GM12878 (cell line): ENCODE data around the gene HNRNPF. TPM values are rescaled to one million over a fixed set of nuclear protein-coding genes. Genes with fewer than 3 reads are reported as not detected.

Source experiments
- BHLHE40 ChIP-seq, 2 experiments: fragments of 450-650 bp in 1 of 2; IDR thresholded peaks; 2 replicates each; pipeline ENCODE4 v1.6.1; 2011 to 2017; ENCODE audit warnings: low read depth in 2 of 2, borderline replicate concordance in 1 of 2, improper control_type of control experiment in 1 of 2, low read length in 1 of 2, mild to moderate bottlenecking in 1 of 2
- CEBPB ChIP-seq, 2 experiments: fragments of 150-350 bp in 1 of 2; IDR thresholded peaks; 2 replicates each; pipeline ENCODE4 v1.6.1; 2012 to 2014; ENCODE audit warnings: low read depth in 2 of 2, low read length in 2 of 2, borderline replicate concordance in 1 of 2, inconsistent platforms in 1 of 2
- CHD2 ChIP-seq: IDR thresholded peaks from 2 replicates; pipeline ENCODE4 v1.6.1; 2011; ENCODE audit warnings: low read depth, low read length, improper control_type of control experiment, borderline replicate concordance
- FOXM1 ChIP-seq: IDR thresholded peaks from 2 replicates; pipeline ENCODE4 v1.6.1; 2012; ENCODE audit warnings: low read depth, mild to moderate bottlenecking, inconsistent platforms, low read length, moderate library complexity
- GATAD2B ChIP-seq: fragments of 450-650 bp; conservative IDR thresholded peaks from 2 replicates; pipeline ENCODE4 v1.6.1; 2017; ENCODE audit warnings: low read depth, mild to moderate bottlenecking, moderate library complexity
- IKZF2 ChIP-seq, 2 experiments: fragments of 450-650 bp; IDR thresholded peaks; 2 replicates each; pipeline ENCODE4 v1.6.1; 2017; ENCODE audit warnings: mild to moderate bottlenecking in 2 of 2, moderate library complexity in 2 of 2
- KAT2A ChIP-seq: conservative IDR thresholded peaks from 2 replicates; pipeline ENCODE4 v1.6.1; 2011; ENCODE audit warnings: low read depth, low read length; ENCODE audit not compliant: control insufficient read depth
- MEF2A ChIP-seq: IDR thresholded peaks from 2 replicates; pipeline ENCODE4 v1.6.1; 2011; ENCODE audit warnings: low read depth, mild to moderate bottlenecking, low read length, moderate library complexity; ENCODE audit not compliant: insufficient read depth
- NFXL1 ChIP-seq: fragments of 450-650 bp; IDR thresholded peaks from 2 replicates; pipeline ENCODE4 v1.6.1; 2017; ENCODE audit warnings: antibody characterized with exemption, mild to moderate bottlenecking, borderline replicate concordance
- NFYA ChIP-seq: IDR thresholded peaks from 2 replicates; pipeline ENCODE4 v1.6.1; 2011; ENCODE audit warnings: low read depth, mild to moderate bottlenecking, low read length, improper control_type of control experiment, borderline replicate concordance
- NFYB ChIP-seq: IDR thresholded peaks from 2 replicates; pipeline ENCODE4 v1.6.1; 2011; ENCODE audit warnings: low read depth, mild to moderate bottlenecking, low read length, improper control_type of control experiment, moderate library complexity; ENCODE audit not compliant: insufficient read depth
- POLR2A ChIP-seq: IDR thresholded peaks from 2 replicates; pipeline ENCODE4 v1.6.1; 2011; ENCODE audit warnings: low read depth, mild to moderate bottlenecking, low read length
- POLR2AphosphoS2 ChIP-seq: IDR thresholded peaks from 2 replicates; pipeline ENCODE4 v1.6.1; 2011; ENCODE audit warnings: low read depth, mild to moderate bottlenecking, low read length, improper control_type of control experiment, moderate library complexity
- POU2F2 ChIP-seq: IDR thresholded peaks from 3 replicates; pipeline ENCODE4 v1.6.1; 2011; ENCODE audit warnings: low read depth, mild to moderate bottlenecking, low read length, borderline replicate concordance
- RAD21 ChIP-seq: IDR thresholded peaks from 2 replicates; pipeline ENCODE4 v1.6.1; 2011; ENCODE audit warnings: mild to moderate bottlenecking, low read depth, low read length, moderate library complexity; ENCODE audit not compliant: insufficient read depth
- SPI1 ChIP-seq: IDR thresholded peaks from 2 replicates; pipeline ENCODE4 v1.6.1; 2011; ENCODE audit warnings: low read depth, mild to moderate bottlenecking, low read length, moderate library complexity, borderline replicate concordance; ENCODE audit not compliant: insufficient read depth
- SREBF2 ChIP-seq: IDR thresholded peaks from 2 replicates; pipeline ENCODE4 v1.6.1; 2012; ENCODE audit warnings: mild to moderate bottlenecking, low read length
- TBL1XR1 ChIP-seq: IDR thresholded peaks from 2 replicates; pipeline ENCODE4 v1.6.1; 2012; ENCODE audit warnings: low read depth, low read length, improper control_type of control experiment
- WRNIP1 ChIP-seq: IDR thresholded peaks from 2 replicates; pipeline ENCODE4 v1.6.1; 2011; ENCODE audit warnings: low read depth, low read length, improper control_type of control experiment, borderline replicate concordance
- YY1 ChIP-seq: IDR thresholded peaks from 2 replicates; pipeline ENCODE4 v1.6.1; 2011; ENCODE audit warnings: low read depth, mild to moderate bottlenecking, low read length
- ZBED1 ChIP-seq: IDR thresholded peaks from 2 replicates; pipeline ENCODE4 v1.6.1; 2016; ENCODE audit warnings: borderline replicate concordance
- ZNF207 ChIP-seq: fragments of 450-650 bp; IDR thresholded peaks from 2 replicates; pipeline ENCODE4 v1.6.1; 2014; ENCODE audit warnings: antibody characterized with exemption, mild to moderate bottlenecking, borderline replicate concordance
- ZNF384 ChIP-seq: IDR thresholded peaks from 2 replicates; pipeline ENCODE4 v1.6.1; 2012; ENCODE audit warnings: low read depth, mild to moderate bottlenecking, low read length, improper control_type of control experiment, borderline replicate concordance
- polyA plus RNA-seq, 11 experiments: library from polyadenylated mRNA; depleted of rRNA in 4 of 11; unstranded in 6 of 11; stranded (reverse) in 5 of 11; fragments of >200 nt; fragmentation: Nextera tagmentation in 4 of 11; fragmentation: Illumina TruSeq in 1 of 11; extraction: Ambion mirVana in 4 of 11; extraction: Trizol in 1 of 11; gene quantifications; 1 replicate in 1 of 11; 2 replicates in 10 of 11; pipeline versions ENCODE4 v1.2.1 to v1.2.3, GENCODE V29; 2011 to 2016; ENCODE audit warnings: inconsistent platforms in 2 of 11, missing spikeins in 2 of 11, low read depth in 1 of 11
- total RNA-seq, 4 experiments: library from RNA; depleted of rRNA in 3 of 4; stranded (reverse); fragments of >200 nt in 3 of 4; fragmentation: Illumina TruSeq in 1 of 4; extraction: Trizol in 1 of 4; gene quantifications; 2 replicates each; pipeline versions ENCODE4 v1.2.1 to v1.2.3, GENCODE V29; 2013 to 2021
- TF ChIP-seq, protein P1 (sequence below): IDR thresholded peaks from 2 replicates; pipeline ENCODE4 v1.6.1; 2011; ENCODE audit warnings: low read depth, low read length, improper control_type of control experiment, borderline replicate concordance
- TF ChIP-seq, protein P2 (sequence below), 3 experiments: IDR thresholded peaks in 2 of 3; conservative IDR thresholded peaks in 1 of 3; 2 replicates each; pipeline ENCODE4 v1.5.1; 2011; ENCODE audit warnings: low read depth in 3 of 3, low read length in 3 of 3, mild to moderate bottlenecking in 3 of 3, control low read depth in 2 of 3, moderate library complexity in 2 of 3, inconsistent platforms in 1 of 3, mixed read lengths in 1 of 3; ENCODE audit not compliant: control insufficient read depth in 2 of 3, insufficient read depth in 1 of 3; ENCODE audit errors: extremely low read depth in 1 of 3
- TF ChIP-seq, protein P3 (sequence below): fragments of 450-650 bp; IDR thresholded peaks from 2 replicates; pipeline ENCODE4 v1.6.1; 2016; ENCODE audit warnings: mild to moderate bottlenecking

The HNRNPF gene
- total and polyA plus RNA-seq, 10 of the 15 experiments (the other 5 are each of a cell fraction or from before 2014, with no cell fraction given): 156 to 373 (median 293) TPM

DNA sequence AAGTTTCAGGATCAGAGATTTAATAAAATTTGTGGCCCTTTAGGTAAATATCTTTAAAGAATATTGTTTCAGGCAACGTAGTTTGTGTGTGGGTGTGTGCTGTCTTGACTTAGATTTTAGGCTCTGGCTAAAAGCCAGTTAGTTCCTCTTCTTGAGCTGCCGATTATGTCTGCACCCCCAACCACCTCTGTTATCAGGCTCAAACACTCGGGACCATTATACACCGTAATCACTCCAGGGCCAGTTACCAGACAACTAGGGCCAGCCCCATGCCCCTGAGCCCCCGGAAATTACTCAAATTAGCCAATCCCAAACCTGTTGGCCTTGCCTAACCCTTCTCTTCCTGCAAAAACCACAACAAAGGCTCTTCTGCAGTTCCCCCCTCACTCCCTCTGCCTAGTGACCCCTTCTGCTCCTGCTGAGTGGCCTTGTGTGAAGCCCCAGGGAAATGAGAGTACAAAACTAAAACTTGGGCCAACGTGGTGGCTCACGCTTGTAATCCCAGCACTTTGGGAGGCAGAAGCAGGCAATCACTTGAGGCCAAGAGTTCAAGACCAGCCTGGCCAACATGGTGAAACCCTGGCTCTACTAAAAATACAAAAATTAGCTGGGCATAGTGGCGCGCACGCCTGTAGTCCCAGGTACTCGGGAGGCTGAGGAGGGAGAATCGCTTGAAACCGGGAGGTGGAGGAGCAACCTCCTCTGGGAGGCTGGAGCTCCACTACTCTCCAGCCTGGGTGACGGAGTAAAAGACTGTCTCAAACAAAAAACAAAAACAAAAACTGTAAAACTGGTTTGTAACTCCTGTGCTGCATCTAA lies 9.2 kb upstream of the HNRNPF start (continued):
- 0 out of 2 replicates have a peak, but pooled peaks have one; percentile 25 for TF ChIP-seq YY1
- TF ChIP-seq POLR2AphosphoS2: no peak
- TF ChIP-seq TBL1XR1: no peak
- TF ChIP-seq, protein P1, sequence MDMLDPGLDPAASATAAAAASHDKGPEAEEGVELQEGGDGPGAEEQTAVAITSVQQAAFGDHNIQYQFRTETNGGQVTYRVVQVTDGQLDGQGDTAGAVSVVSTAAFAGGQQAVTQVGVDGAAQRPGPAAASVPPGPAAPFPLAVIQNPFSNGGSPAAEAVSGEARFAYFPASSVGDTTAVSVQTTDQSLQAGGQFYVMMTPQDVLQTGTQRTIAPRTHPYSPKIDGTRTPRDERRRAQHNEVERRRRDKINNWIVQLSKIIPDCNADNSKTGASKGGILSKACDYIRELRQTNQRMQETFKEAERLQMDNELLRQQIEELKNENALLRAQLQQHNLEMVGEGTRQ: no peak
- TF ChIP-seq SREBF2: no peak
- no peak for TF ChIP-seq NFYA
- no peak for TF ChIP-seq POU2F2
- no peak for TF ChIP-seq ZNF384
- TF ChIP-seq POLR2A: no peak
- TF ChIP-seq CHD2: no peak
- no peak for TF ChIP-seq KAT2A
- no peak for TF ChIP-seq CEBPB (IDR thresholded peaks at IDR 0.05; ENCODE audit: borderline replicate concordance in 1 of 2, low read depth in 2 of 2, low read length in 2 of 2)
- TF ChIP-seq WRNIP1: no peak
- TF ChIP-seq IKZF2 (IDR thresholded peaks at IDR 0.05): peak; percentile 77 to 79; a peak in 3 of 4 replicates
- no peak for TF ChIP-seq SPI1
- no peak for TF ChIP-seq ZNF207
- TF ChIP-seq, protein P2, sequence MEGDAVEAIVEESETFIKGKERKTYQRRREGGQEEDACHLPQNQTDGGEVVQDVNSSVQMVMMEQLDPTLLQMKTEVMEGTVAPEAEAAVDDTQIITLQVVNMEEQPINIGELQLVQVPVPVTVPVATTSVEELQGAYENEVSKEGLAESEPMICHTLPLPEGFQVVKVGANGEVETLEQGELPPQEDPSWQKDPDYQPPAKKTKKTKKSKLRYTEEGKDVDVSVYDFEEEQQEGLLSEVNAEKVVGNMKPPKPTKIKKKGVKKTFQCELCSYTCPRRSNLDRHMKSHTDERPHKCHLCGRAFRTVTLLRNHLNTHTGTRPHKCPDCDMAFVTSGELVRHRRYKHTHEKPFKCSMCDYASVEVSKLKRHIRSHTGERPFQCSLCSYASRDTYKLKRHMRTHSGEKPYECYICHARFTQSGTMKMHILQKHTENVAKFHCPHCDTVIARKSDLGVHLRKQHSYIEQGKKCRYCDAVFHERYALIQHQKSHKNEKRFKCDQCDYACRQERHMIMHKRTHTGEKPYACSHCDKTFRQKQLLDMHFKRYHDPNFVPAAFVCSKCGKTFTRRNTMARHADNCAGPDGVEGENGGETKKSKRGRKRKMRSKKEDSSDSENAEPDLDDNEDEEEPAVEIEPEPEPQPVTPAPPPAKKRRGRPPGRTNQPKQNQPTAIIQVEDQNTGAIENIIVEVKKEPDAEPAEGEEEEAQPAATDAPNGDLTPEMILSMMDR (IDR thresholded peaks at IDR 0.05 in 2 of 3, conservative IDR thresholded peaks at IDR 0.05 in 1 of 3; ENCODE audit: control insufficient read depth in 2 of 3, extremely low read depth in 1 of 3, insufficient read depth in 1 of 3, low read depth in 3 of 3, low read length in 3 of 3): no peak
- TF ChIP-seq NFYB: 0 out of 2 replicates have a peak, but pooled peaks have one; percentile 44
- TF ChIP-seq GATAD2B: peak; percentile 52
- TF ChIP-seq FOXM1: no peak
- TF ChIP-seq, protein P3, sequence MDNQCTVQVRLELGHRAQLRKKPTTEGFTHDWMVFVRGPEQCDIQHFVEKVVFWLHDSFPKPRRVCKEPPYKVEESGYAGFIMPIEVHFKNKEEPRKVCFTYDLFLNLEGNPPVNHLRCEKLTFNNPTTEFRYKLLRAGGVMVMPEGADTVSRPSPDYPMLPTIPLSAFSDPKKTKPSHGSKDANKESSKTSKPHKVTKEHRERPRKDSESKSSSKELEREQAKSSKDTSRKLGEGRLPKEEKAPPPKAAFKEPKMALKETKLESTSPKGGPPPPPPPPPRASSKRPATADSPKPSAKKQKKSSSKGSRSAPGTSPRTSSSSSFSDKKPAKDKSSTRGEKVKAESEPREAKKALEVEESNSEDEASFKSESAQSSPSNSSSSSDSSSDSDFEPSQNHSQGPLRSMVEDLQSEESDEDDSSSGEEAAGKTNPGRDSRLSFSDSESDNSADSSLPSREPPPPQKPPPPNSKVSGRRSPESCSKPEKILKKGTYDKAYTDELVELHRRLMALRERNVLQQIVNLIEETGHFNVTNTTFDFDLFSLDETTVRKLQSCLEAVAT: peak; percentile 28; the same call in 1 of the 2 replicates
- TF ChIP-seq BHLHE40 (IDR thresholded peaks at IDR 0.05; ENCODE audit: borderline replicate concordance in 1 of 2, low read depth in 2 of 2, low read length in 1 of 2): peak; percentile 23 to 28; a peak in 1 of 4 replicates
- TF ChIP-seq ZBED1: no peak
- no peak for TF ChIP-seq MEF2A
- no peak for TF ChIP-seq NFXL1
- TF ChIP-seq RAD21: no peak
